Ammon's horn (tissue), 1 donor: ENCODE measurements around the gene SEPHS1.
"Not testable (repeated sequence)": the region's sequence is repeated elsewhere in the genome, so short reads cannot be mapped to it uniquely, and the experiment has no call there.

Source experiments
- DNase-seq: peaks from one replicate; pipeline ENCODE4 v3.0.0-alpha.2; 2016; ENCODE audit warnings: low spot score

SEPHS1 gene

DNA sequence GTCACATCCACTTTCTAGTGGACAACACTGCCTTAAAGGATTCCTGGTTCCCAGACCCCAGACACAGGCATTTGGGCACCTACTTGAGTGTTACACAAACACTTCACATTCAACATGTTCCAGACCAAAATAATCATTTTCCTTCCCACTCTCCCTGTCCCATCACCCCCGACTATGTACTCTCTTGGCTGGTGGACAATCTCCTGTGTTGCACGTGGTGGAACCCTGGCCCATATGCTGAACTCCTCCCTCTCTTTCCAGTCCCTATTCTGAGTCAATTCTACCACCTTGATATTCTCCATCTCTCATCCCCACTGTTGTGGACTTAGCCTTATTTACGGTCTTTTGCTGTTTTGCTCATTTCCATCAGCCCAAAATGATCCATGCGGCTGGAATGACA lies 8.3 kb upstream of the SEPHS1 start:
- no peak for DNase-seq

- DNase-seq: no peak
These were observed 6.7 kb upstream of the SEPHS1 start for GRCh38 chr10:13354783-13355182.

DNA sequence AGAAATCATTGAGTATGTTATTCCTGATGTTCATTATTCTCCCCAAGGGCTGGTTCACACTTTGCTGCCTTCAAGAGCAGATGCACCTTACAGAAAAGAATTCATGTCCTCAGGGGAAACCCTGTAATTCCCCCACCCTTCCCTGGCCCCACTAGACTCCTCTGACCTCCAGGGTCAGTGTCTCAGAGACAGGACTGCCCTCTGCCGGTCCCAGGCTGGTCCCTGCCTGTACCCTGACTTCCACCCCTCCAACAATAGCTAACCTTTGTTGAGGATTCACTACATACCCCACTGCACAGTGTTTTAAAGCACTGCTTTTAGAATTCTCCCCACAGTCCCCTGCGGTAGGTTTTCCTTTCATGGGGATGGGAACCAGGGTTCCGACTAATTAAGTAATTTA lies 4.4 kb upstream of the SEPHS1 start:
- DNase-seq: no peak

DNA sequence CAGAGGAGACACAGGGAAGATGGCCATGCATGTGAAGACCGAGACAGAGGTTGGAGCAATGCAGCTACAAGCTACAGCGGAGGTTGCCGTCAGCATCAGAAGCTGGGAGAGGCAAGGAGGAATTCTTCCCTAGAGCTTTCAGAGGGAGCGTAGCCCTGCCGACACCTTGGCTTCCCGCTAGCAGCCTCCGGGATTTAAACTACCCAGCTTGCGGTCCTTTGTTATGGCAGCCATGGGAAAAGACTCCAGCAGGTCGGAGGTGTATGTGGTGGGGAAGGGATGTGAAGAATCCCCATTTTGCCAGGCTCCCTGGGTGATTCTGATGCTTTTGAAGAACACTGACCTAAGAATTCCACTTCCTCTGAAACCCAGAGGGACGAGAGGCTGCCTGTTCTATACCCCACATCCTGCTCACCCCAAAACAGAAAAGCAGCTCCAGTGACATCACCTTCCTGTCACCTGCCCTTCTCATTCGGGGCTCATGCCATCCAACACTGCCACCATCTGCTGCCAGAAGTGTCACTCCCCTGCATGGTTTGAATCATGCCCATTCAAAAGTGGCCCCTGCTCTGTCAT lies 3.3 kb upstream of the SEPHS1 start:
- DNase-seq: no peak

DNA sequence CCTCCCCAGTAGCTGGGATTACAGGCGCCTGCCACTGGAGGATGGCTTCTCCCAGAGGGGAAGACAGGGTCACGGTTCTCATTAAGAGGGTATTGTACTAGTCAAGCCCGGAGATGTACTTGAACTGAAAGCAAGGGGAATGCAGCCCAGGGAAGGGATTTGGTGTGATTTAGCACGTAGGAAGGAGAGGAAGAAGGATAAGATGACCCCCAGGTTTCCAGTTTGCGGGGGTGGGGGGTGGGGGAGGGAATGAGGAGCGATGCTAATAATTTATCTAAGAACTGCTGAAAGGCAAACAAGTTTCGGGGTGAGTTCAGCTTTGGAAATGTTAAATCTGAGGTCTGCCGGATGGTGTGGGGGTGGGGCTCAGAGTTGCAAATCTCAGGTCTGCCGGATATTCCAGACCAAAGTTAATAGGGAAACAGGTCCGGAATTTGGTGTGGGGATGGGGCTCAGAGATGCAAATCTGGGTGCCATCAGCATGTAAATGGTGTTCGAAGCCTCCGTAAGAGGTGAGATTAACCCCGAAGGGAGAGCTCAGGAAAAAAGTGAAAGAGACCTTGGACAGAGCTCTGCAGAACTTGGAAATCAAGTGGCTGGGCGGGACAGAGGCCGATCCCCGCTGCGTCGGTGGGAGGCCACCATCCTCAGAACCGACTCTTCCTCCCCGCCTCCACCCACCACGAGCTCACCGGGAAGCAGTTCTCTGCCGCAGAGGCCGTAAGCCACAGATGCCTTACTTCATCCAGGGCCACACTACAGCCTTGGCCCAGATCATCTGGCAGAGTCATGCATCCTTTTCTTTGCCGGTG lies 1.6 kb upstream of the SEPHS1 start:
- no peak for DNase-seq

GRCh38 chr10:13347500-13348156 lies 465 bp downstream of the SEPHS1 start:
- DNase-seq: peak; percentile 78

- DNase-seq: no peak
These were observed 1.0 kb downstream of the SEPHS1 start for GRCh38 chr10:13347043-13347499.

- DNase-seq: no peak
These were observed 1.6 kb downstream of the SEPHS1 start for GRCh38 chr10:13346283-13347042.

GRCh38 chr10:13340626-13341376 lies 7.3 kb downstream of the SEPHS1 start:
- DNase-seq: no peak

DNA sequence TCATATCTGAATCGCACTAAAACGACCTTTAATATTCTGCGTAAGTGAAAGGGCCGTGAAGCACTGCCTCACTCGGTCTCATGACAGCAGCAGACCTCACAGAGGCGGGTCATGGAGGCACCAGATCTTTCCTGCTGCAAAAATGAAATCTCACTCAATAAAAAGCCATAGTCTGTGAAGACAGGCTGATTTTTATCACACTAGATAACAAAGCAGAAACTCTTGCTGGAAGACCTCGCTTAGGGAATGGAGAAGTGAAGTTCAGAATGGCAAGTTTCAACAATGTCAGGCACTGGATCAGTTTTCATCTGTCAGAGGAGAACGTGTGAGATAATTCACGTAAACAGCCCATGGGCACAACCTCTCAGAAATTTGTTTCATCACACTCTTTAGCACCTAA lies 8.0 kb downstream of the SEPHS1 start:
- DNase-seq: no peak

GRCh38 chr10:13338390-13339110 lies 9.5 kb downstream of the SEPHS1 start:
- no peak for DNase-seq

GRCh38 chr10:13337827-13338196 lies 10.3 kb downstream of the SEPHS1 start:
- no peak for DNase-seq

DNA sequence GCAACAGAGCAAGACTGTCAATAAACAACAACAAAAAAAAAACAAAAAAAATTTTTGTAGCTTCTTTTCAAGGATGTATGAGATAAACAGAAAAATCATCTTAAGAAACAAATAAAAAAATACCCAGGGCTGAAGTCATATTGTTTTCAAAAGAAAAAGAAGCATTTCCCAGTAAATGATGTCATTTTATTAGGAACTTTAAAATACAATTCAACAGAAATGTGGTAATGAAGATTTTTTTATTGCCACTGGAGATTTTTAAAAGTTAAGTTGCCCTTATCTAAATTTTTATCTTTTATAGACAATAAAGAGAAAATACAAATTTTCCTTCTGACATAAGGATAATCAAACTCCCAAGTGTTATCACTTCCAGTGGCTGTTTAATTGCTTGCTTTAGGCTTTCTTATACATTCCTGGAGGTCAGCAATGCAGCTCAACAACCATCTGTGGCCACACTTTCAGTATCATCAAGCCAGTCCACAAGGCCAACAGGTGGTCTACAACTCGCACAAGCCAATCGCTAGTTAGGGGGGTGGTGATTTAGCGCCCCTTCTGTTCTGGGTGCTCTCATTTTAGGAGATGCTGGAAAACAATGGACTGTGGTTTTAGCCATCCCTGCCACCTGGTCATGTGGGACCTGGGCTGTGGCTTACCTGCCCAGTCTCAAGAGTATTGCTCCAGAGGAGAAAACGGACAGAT lies 10.8 kb downstream of the SEPHS1 start:
- DNase-seq: no peak

DNA sequence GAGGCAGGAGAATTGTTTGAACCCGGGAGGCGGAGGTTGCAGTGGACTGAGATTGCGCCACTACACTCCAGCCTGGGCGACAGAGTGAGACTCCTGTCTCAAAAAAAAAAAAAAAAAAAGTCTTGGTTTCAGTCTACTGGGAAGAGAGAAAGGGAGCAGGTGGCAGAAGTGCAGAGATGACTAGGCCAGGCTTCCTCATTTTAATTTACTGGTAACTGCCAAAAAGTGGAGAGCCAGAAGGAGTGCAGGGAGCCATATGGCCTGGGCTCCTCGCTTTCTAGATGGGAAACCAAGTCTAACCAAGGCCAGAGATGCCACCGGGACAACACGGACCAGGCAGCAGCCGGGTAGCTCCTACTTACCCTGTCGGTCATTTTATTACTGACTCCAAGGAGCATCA lies 12.2 kb downstream of the SEPHS1 start:
- DNase-seq: no peak

GRCh38 chr10:13334556-13334955 lies 13.5 kb downstream of the SEPHS1 start:
- no peak for DNase-seq

GRCh38 chr10:13331646-13332045 lies 16.4 kb downstream of the SEPHS1 start:
- DNase-seq: no peak

DNA sequence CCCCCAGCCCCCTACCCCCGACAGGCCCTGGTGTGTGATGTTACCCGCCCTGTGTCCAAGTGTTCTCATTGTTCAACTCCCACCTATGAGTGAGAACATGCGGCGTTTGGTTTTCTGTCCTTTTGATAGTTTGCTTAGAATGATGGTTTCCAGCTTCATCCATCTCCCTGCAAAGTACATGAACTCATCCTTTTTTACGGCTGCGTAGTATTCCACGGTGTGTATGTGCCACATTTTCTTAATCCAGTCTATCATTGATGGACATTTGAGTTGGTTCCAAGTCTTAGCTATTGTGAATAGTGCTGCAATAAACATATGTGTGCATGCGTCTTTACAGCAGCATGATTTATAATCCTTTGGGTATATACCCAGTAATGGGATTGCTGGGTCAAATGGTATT lies 17.1 kb downstream of the SEPHS1 start:
- DNase-seq: not testable (repeated sequence)

DNA sequence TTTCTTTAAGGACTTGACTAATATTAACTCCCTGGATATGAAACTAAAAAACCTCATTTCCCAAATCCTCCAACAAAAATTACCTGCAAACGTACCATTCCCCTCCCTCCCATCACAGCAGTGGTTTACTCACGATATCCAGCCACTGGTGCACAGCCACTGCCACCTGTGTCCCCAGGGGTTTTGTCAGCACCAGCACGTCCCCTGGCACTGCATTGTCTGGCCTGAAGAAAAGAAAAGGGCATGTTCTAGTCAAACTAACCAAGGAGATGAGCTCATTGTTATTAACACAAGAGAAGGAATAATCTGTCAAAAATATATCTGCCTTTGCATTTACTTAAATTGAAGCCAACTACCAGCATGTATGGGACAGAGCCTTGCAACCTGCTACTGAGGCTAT lies 18.5 kb downstream of the SEPHS1 start:
- no peak for DNase-seq

GRCh38 chr10:13328613-13329012 lies 19.5 kb downstream of the SEPHS1 start:
- no peak for DNase-seq

GRCh38 chr10:13328126-13328525 lies 20.0 kb downstream of the SEPHS1 start:
- DNase-seq: no peak
